Endothelial cell of umbilical vein (primary cell): Measurements from ENCODE around the gene EREG. TPM values are rescaled to one million over a fixed set of nuclear protein-coding genes. Genes with fewer than 3 reads are reported as not detected.

Experiments
- BruUV-seq: library from RNA; stranded (reverse); fragments of 400-500 nt; replicated peaks from 2 replicates; lab custom pipeline; 2021; lab: Mats Ljungman, UMichigan
- CTCF ChIA-PET: fragments of 300-600, 350-600 bp; sonication (Branson Sonifier 250); formaldehyde crosslinking; loops from one replicate; lab custom pipeline; 2021; ENCODE audit warnings: antibody characterized with exemption, inconsistent platforms; lab: Charles Lee
- POLR2A ChIA-PET: fragments of 300-600, 350-600 bp; sonication (Branson Sonifier 250); formaldehyde crosslinking; loops from one replicate; lab custom pipeline; 2021; ENCODE audit warnings: antibody characterized with exemption, inconsistent platforms; lab: Charles Lee
- DNase-seq: peaks from one replicate; pipeline ENCODE4 v3.0.0-alpha.2; 2011; ENCODE audit warnings: low read depth, low spot score
- FAIRE-seq: peaks from 2 replicates; lab custom pipeline; 2011; peaks lifted over from hg19 to GRCh38; lab: Jason Lieb, UNC
- H2AFZ ChIP-seq: 2 replicates; pipeline ENCODE4 v1.6.0; 2012; ENCODE audit warnings: low read depth, low read length, control low read depth, inconsistent platforms
- H3K27ac ChIP-seq: 2 replicates; pipeline ENCODE4 v1.5.1; 2011; ENCODE audit warnings: low read depth, mild to moderate bottlenecking, control low read depth, low read length, moderate library complexity; ENCODE audit not compliant: insufficient read depth
- H3K27me3 ChIP-seq, 2 experiments: 2 replicates each; pipeline versions ENCODE4 v1.6.0 to v1.6.1; 2011; ENCODE audit warnings: low read length in 2 of 2, mixed read lengths in 1 of 2; ENCODE audit not compliant: control insufficient read depth in 2 of 2, insufficient read depth in 2 of 2
- H3K36me3 ChIP-seq, 2 experiments: 2 replicates in 1 of 2; 3 replicates in 1 of 2; pipeline ENCODE4 v1.5.1; 2011; ENCODE audit warnings: low read length in 2 of 2, mild to moderate bottlenecking in 1 of 2, moderate library complexity in 1 of 2; ENCODE audit not compliant: control insufficient read depth in 2 of 2, insufficient read depth in 2 of 2; ENCODE audit errors: extremely low read depth in 1 of 2
- H3K4me1 ChIP-seq: 3 replicates; pipeline ENCODE4 v1.5.1; 2011; ENCODE audit warnings: mild to moderate bottlenecking, low read length; ENCODE audit not compliant: control insufficient read depth, insufficient read depth; ENCODE audit errors: extremely low read depth
- H3K4me2 ChIP-seq: 2 replicates; pipeline ENCODE4 v1.6.1; 2011; ENCODE audit warnings: low read length, control low read depth, mixed read lengths; ENCODE audit not compliant: insufficient read depth
- H3K4me3 ChIP-seq, 3 experiments: fragments of 200-600 bp in 1 of 3; sonication (generic), shearing (Covaris generic) in 1 of 3; replicated peaks in 1 of 3; 2 replicates each; pipeline ENCODE4 v1.5.1; 2011 to 2016; ENCODE audit warnings: control low read depth in 3 of 3, low read length in 3 of 3, mild to moderate bottlenecking in 2 of 3, inconsistent platforms in 1 of 3, low read depth in 1 of 3, moderate library complexity in 1 of 3; ENCODE audit not compliant: insufficient read depth in 1 of 3
- H3K79me2 ChIP-seq: 2 replicates; pipeline ENCODE4 v1.6.0; 2012; ENCODE audit warnings: low read length, inconsistent platforms; ENCODE audit not compliant: control insufficient read depth, insufficient read depth
- H3K9ac ChIP-seq: replicated peaks from 2 replicates; pipeline ENCODE3; 2011; ENCODE audit warnings: low read length, control low read depth; ENCODE audit not compliant: insufficient read depth; ENCODE audit errors: extremely low read depth
- H3K9me1 ChIP-seq: replicated peaks from 3 replicates; pipeline ENCODE4 v1.6.0; 2011; ENCODE audit warnings: mild to moderate bottlenecking, low read length; ENCODE audit not compliant: control insufficient read depth, insufficient read depth; ENCODE audit errors: extremely low read depth
- H3K9me3 ChIP-seq: replicated peaks from 2 replicates; pipeline ENCODE4 v1.5.1; 2012; ENCODE audit warnings: low read length, inconsistent platforms; ENCODE audit not compliant: control insufficient read depth, insufficient read depth
- H4K20me1 ChIP-seq: replicated peaks from 2 replicates; pipeline ENCODE3; 2011; ENCODE audit warnings: mild to moderate bottlenecking, low read length; ENCODE audit not compliant: control insufficient read depth, insufficient read depth; ENCODE audit errors: extremely low read depth
- FOS ChIP-seq: IDR thresholded peaks from 2 replicates; pipeline ENCODE4 v1.6.1; 2011; ENCODE audit warnings: mild to moderate bottlenecking, low read length, moderate library complexity, borderline replicate concordance; ENCODE audit not compliant: insufficient read depth
- GATA2 ChIP-seq: IDR thresholded peaks from 2 replicates; pipeline ENCODE4 v1.7.0; 2011; ENCODE audit warnings: low read depth, mild to moderate bottlenecking, moderate library complexity, mixed read lengths, low read length; ENCODE audit not compliant: insufficient read length, insufficient read depth
- POLR2A ChIP-seq: IDR thresholded peaks from 2 replicates; pipeline ENCODE4 v1.6.1; 2012; ENCODE audit warnings: low read depth, mild to moderate bottlenecking, control low read depth, low read length
- dilution Hi-C: fragments of 300-500 bp; cut with MboI; formaldehyde crosslinking; loops from one replicate; pipeline ENCODE4 v1.15.0; 2019; ENCODE audit warnings: low sequenced_read_pairs; ENCODE audit not compliant: extremely low pct_ligation_motif_present
- intact Hi-C: fragments of 100-400 bp; cut with micrococcal nuclease; formaldehyde crosslinking; loops from one replicate; pipeline ENCODE4 v1.10.0; 2022
- polyA plus RNA-seq, 4 experiments: library from polyadenylated mRNA; depleted of rRNA in 3 of 4; stranded (reverse) in 3 of 4; unstranded in 1 of 4; fragments of >200 nt; gene quantifications; 2 replicates each; pipeline versions ENCODE4 v1.2.1 to v1.2.3, GENCODE V29; 2011 to 2012; ENCODE audit warnings: missing spikeins in 1 of 4
- total RNA-seq: library from RNA; stranded (reverse); gene quantifications from 2 replicates; pipeline ENCODE4 v1.2.3, GENCODE V29; 2021

The EREG gene
- total and polyA plus RNA-seq, 2 donors (not counting 3 experiments of a cell fraction or from before 2014, with no cell fraction given), result not detected

DNA sequence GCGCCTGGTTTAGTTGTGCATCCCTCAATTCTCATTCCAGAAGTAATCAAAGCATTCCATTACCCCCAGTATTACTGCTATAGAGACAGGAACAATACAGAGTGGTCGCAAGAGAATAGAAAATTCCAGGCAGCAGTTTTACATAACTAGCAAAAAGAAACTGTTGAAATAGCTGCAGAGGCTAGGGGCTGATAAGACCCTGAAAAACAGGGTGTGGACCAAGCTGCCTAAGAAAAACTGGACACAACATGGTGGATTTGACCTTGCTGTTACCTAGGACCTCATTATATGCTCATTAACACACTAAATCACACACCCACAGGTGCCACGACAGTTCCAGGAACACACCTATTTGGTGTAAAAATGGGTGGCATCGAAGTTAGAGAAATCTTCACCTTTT, 41.3 kb upstream of the EREG start:
- no peak overlapping the region for H3K4me3 ChIP-seq
- no TSS peak for BruUV-seq
- no peak overlapping the region for H2AFZ ChIP-seq
- intact Hi-C loops, result loop anchor here (5.0 to 10.0 kb wide), 2 partner anchors 124 to 611 kb away; partner anchors contain the start of genes AREG and PARM1
- no peak overlapping the region for H3K4me2 ChIP-seq
- POLR2A ChIA-PET, result no interaction called here
- DNase-seq (no peak), FAIRE-seq (no peak)
- TF ChIP-seq GATA2, result no peak
- H3K79me2 ChIP-seq, result no peaks in the 10 kb centered on the region
- no peaks in the 10 kb centered on the region for H3K9me3 ChIP-seq
- no peaks in the 10 kb centered on the region for H3K27me3 ChIP-seq
- no peak overlapping the region for H3K9ac ChIP-seq
- dilution Hi-C loops, result no loop called here
- CTCF ChIA-PET, result interaction anchor here (1.2 to 11.3 kb wide), 4 partner anchors 9 to 351 kb away, joined by 3 to 378 read pairs (median 6); no protein-coding TSS in a partner anchor
- no peaks in the 10 kb centered on the region for H3K9me1 ChIP-seq
- H3K4me1 ChIP-seq, result peaks cover 17% of the 10 kb centered on the region
- no peaks in the 10 kb centered on the region for H3K36me3 ChIP-seq
- no peaks in the 10 kb centered on the region for H4K20me1 ChIP-seq
- H3K27ac ChIP-seq, result no peak overlapping the region

DNA sequence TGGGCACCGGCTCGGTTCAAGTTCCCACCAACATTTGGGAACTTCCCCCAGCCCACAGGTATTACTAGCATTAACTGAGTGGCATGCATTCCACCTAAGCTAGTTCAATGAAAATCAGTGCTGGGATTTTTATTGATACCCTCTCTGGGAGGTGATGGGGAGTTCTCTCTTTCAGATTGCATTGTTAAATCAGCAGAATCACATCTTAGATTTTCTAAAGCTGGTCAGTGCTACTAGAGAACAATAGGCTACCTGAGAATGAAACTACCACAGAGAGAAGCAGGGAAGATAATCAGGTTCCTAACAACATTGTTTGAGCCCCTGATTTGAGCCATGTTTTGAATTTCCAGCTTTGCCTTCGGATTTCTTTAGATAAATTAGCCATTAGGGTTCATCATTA, 40.7 kb upstream of the EREG start:
- Histone ChIP-seq H3K4me2 (no peak overlapping the region), H2AFZ (no peak overlapping the region), H3K27me3 (no peaks in the 10 kb centered on the region), H3K79me2 (no peaks in the 10 kb centered on the region), H3K36me3 (no peaks in the 10 kb centered on the region), H3K4me3 (no peak overlapping the region), H3K9me1 (no peaks in the 10 kb centered on the region), H3K4me1 (peaks cover 17% of the 10 kb centered on the region), H3K27ac (no peak overlapping the region), H3K9ac (no peak overlapping the region), H4K20me1 (no peaks in the 10 kb centered on the region), H3K9me3 (no peaks in the 10 kb centered on the region)
- intact Hi-C loops (loop anchor here (5.0 to 10.0 kb wide), 2 partner anchors 123 to 611 kb away; partner anchors contain the start of genes AREG and PARM1), dilution Hi-C loops (no loop called here)
- CTCF ChIA-PET, result interaction anchor here (1.2 to 11.3 kb wide), 4 partner anchors 9 to 350 kb away, joined by 3 to 378 read pairs (median 6); no protein-coding TSS in a partner anchor
- DNase-seq (no peak), FAIRE-seq (no peak)
- POLR2A ChIA-PET, result no interaction called here
- BruUV-seq, result no TSS peak
- TF ChIP-seq FOS (no peak), POLR2A (no peak)
